Adrenal gland (tissue), 12 donors: ENCODE measurements around the gene CAB39. TPM values are rescaled to one million over a fixed set of nuclear protein-coding genes. Genes with fewer than 3 reads are reported as not detected.

Experiments
- DNase-seq, 7 donors: peaks; one replicate each; pipeline ENCODE4 v3.0.0-alpha.2; 2019 to 2020
- H3K27ac ChIP-seq, 5 donors: fragments of 200-600 bp; sonication (generic) in 4 of 5; 1 replicate in 3 of 5; 2 replicates in 2 of 5; pipeline versions ENCODE4 v1.5.1 to v1.8.0; 2016 to 2020; ENCODE audit warnings: mild to moderate bottlenecking in 1 of 5
- H3K27me3 ChIP-seq: fragments of 200-600 bp; 2 replicates; pipeline ENCODE4 v1.8.0; 2021
- H3K36me3 ChIP-seq, 2 donors: fragments of 200-600 bp; replicated peaks in 1 of 2; 1 replicate in 1 of 2; 2 replicates in 1 of 2; pipeline versions ENCODE4 v1.5.1 to v1.8.0; 2018 to 2022
- H3K4me1 ChIP-seq, 2 donors: fragments of 200-600 bp; replicated peaks in 1 of 2; 1 replicate in 1 of 2; 2 replicates in 1 of 2; pipeline versions ENCODE4 v1.5.1 to v1.8.0; 2018 to 2021
- H3K4me3 ChIP-seq, 4 donors: fragments of 200-600 bp; sonication (generic) in 3 of 4; one replicate each; pipeline ENCODE4 v1.5.1; 2016 to 2018
- H3K9me3 ChIP-seq, 3 donors: fragments of 200-600 bp; sonication (generic) in 1 of 3; replicated peaks in 1 of 3; 1 replicate in 2 of 3; 2 replicates in 1 of 3; pipeline versions ENCODE4 v1.5.1 to v1.8.0; 2016 to 2021
- CTCF ChIP-seq, 6 experiments: fragments of 450-650 bp in 4 of 6; fragments of 200-600 bp in 2 of 6; sonication (generic) in 1 of 6; IDR thresholded peaks; 1 replicate in 5 of 6; 2 replicates in 1 of 6; pipeline versions ENCODE4 v1.5.1 to v1.8.0; 2016 to 2021; ENCODE audit warnings: antibody characterized with exemption in 6 of 6, mild to moderate bottlenecking in 2 of 6, moderate library complexity in 1 of 6
- POLR2A ChIP-seq, 2 donors: fragments of 450-650 bp; IDR thresholded peaks; one replicate each; pipeline ENCODE4 v1.6.1; 2017; ENCODE audit warnings: antibody characterized with exemption in 2 of 2, mild to moderate bottlenecking in 2 of 2, moderate library complexity in 1 of 2
- WGBS, 4 donors: extraction: QIAGEN DNeasy Blood & Tissue Kit in 2 of 4; methylation state at CpG; one replicate each; pipeline versions ENCODE4 v1.1.5 to v1.1.7; 2013 to 2017; 5-methylcytosine and 5-hydroxymethylcytosine counted together
- intact Hi-C, 2 donors: fragments of 100-400 bp; cut with DNase I; formaldehyde crosslinking; loops; one replicate each; pipeline versions ENCODE4 v1.14.1 to v1.15.0; 2022 to 2023
- polyA plus RNA-seq, 3 donors: library from polyadenylated mRNA; stranded (reverse); fragments of 200-250 nt in 2 of 3; fragments of 350-450 nt in 1 of 3; fragmentation: Illumina TruSeq in 1 of 3; extraction: RNeasy Lipid Tissue Mini Kit (QIAGEN cat#74804) in 1 of 3; gene quantifications; one replicate each; pipeline ENCODE4 v1.2.3, GENCODE V29; 2013 to 2014
- total RNA-seq, 9 donors: library from RNA; depleted of rRNA in 4 of 9; stranded (reverse); fragments of >200 nt in 4 of 9; fragments of 120-200 nt in 1 of 9; fragmentation: NEBNext Ultra II Directional in 1 of 9; extraction: Animal tissue kit (Norgen Biotek cat#: 25700) in 1 of 9; gene quantifications; one replicate each; pipeline versions ENCODE4 v1.1.0 to v1.2.4, GENCODE V29; 2013 to 2023
- donor health status: healthy with polysubstance abuse.
- donor health status: Bipolar disorder and iron deficiency.
- donor health status: DM: yes; HTN: yes; CAD: no.
- donor health status: DM: no; HTN: no; CAD: no.
- donor health status: DM: no; HTN: no; CAD: no.
- donor health status: DM: yes; HTN: yes; CAD: no.

Gene CAB39
- total and polyA plus RNA-seq, 12 donors: 10.5 to 96.1 (median 55.5) TPM

DNA sequence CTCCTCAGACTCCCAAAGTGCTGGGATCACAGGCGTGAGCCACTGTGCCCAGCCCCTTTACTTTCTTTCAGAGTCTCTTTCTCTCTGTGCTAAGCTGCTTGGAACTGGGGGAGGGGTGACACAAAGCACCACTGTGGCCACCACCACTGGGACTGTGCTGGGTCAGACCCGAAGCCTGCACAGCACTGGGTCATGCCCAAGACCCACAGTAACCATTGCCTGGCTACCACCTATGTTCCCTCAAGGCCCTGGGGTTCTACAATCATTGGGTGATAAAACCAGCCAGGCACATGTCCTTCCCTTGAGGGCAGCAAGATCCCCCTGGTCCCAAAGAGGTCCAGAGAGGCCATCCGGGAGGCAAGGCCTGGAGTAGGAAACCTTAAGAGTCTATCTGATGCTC lies 9.1 kb upstream of the CAB39 start:
- TF ChIP-seq POLR2A (IDR thresholded peaks at IDR 0.05) (no peak), CTCF (IDR thresholded peaks at IDR 0.05) (no peak)

DNA sequence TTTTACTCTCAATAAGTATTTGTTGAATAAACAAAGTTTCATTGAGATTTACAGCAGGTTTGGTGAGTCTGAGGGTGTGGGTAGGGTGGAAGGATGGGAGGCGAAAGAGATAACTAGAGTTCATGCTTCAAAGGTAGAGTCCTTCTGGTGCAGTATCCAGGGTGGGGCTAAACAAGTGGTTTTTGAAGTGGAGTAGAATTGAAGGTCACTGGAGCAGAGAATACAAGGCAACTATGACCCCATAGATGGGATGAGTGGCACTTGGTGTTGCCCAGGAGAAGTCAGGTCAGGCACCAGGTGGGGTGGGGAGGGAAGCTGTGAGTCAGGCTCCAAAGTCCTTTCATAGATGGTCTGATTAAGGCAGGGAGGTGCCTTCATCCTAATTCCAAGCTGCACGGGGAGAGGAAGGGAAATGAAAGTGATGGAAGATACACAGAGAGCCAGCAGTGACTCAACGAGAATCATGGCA lies 6.6 kb upstream of the CAB39 start:
- H3K36me3 ChIP-seq: no peaks in the 10 kb centered on the region
- no peak overlapping the region for H3K27ac ChIP-seq
- H3K27me3 ChIP-seq: no peaks in the 10 kb centered on the region
- no peak overlapping the region for H3K4me3 ChIP-seq
- 64 to 81% (median 74%) methylated on average over 3 of the region's 3 CpGs for WGBS, 4 donors
- H3K4me1 ChIP-seq: no peaks in the 10 kb centered on the region
- no peak for TF ChIP-seq CTCF (IDR thresholded peaks at IDR 0.05)
- TF ChIP-seq POLR2A (IDR thresholded peaks at IDR 0.05): no peak
- DNase-seq: no peak
- intact Hi-C loops: no loop called here
- no peaks in the 10 kb centered on the region for H3K9me3 ChIP-seq

More for the DNA sequence above, 9.1 kb upstream of the CAB39 start:
- no peaks in the 10 kb centered on the region for H3K27me3 ChIP-seq
- 67 to 85% (median 81%) methylated on average over 2 to 3 of the region's 3 CpGs for WGBS, 4 donors
- no peaks in the 10 kb centered on the region for H3K9me3 ChIP-seq
- no peak overlapping the region for H3K27ac ChIP-seq
- no peaks in the 10 kb centered on the region for H3K4me1 ChIP-seq
- intact Hi-C loops: no loop called here
- no peak overlapping the region for H3K4me3 ChIP-seq
- no peak for DNase-seq
- H3K36me3 ChIP-seq: no peaks in the 10 kb centered on the region

- Histone ChIP-seq H3K27me3 (no peaks in the 10 kb centered on the region), H3K4me3 (no peak overlapping the region), H3K4me1 (peaks cover 0 to 5% of the 10 kb centered on the region in 2 donors), H3K9me3 (no peaks in the 10 kb centered on the region), H3K27ac (no peak overlapping the region), H3K36me3 (no peaks in the 10 kb centered on the region)
- TF ChIP-seq POLR2A (IDR thresholded peaks at IDR 0.05): no peak
- TF ChIP-seq CTCF (IDR thresholded peaks at IDR 0.05): no peak
- intact Hi-C loops: no loop called here
- no peak for DNase-seq
- WGBS, 4 donors: 63 to 82% (median 72%) methylated on average over 8 of the region's 8 CpGs
Observed at GRCh38 chr2:230706966-230707365, 5.7 kb upstream of the CAB39 start.

GRCh38 chr2:230708204-230708603 lies 4.4 kb upstream of the CAB39 start:
- TF ChIP-seq CTCF (IDR thresholded peaks at IDR 0.05): no peak
- no peak for TF ChIP-seq POLR2A (IDR thresholded peaks at IDR 0.05)
- H3K36me3 ChIP-seq: no peaks in the 10 kb centered on the region
- no peaks in the 10 kb centered on the region for H3K9me3 ChIP-seq
- H3K4me1 ChIP-seq: peaks cover 0 to 7% of the 10 kb centered on the region in 2 donors
- 56 to 65% (median 57%) methylated on average over 7 of the region's 7 CpGs for WGBS, 4 donors
- H3K4me3 ChIP-seq: no peak overlapping the region
- no peak for DNase-seq
- intact Hi-C loops: no loop called here
- no peaks in the 10 kb centered on the region for H3K27me3 ChIP-seq
- H3K27ac ChIP-seq: no peak overlapping the region
